GM21717 (cell line): ENCODE results near the gene HERPUD2.
A peak's percentile ranks its signal among the peaks of the same experiment; 100 is the strongest.
"Not testable (repeated sequence)": the region's sequence is repeated elsewhere in the genome, so short reads cannot be mapped to it uniquely, and the experiment has no call there.

Source experiments
- ATAC-seq: cut with Tn5 transposase; IDR thresholded peaks from one replicate; pipeline ENCODE4 v1.9.1; 2021; ENCODE audit warnings: mild to moderate bottlenecking, moderate library complexity; ENCODE audit not compliant: unreplicated experiment

Gene HERPUD2

GRCh38 chr7:35681231-35682029 lies 13.5 kb downstream of the HERPUD2 start:
- ATAC-seq: peak; percentile 92

GRCh38 chr7:35680403-35681013 lies 14.4 kb downstream of the HERPUD2 start:
- no peak for ATAC-seq

- no peak for ATAC-seq
Observed at GRCh38 chr7:35677582-35678356, 17.2 kb downstream of the HERPUD2 start.

DNA sequence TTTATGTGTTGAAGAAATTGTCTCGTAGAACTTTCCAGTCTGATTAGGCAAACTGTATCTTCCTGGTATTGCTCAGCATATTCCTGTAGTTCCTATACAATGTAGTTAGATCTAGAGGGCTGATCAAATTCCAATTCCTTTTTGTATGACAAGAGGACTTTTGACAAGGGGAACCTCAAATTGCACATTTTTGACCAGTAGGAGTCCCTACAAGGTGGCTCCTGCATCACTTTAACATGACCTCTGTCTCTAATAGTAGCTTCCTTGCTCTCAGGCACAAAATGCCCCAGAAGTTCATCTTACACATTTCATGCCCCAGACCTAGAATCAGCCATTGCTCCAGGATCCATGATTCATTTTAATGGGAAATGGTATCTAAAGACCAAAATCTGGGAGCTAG lies 18.7 kb downstream of the HERPUD2 start:
- no peak for ATAC-seq

DNA sequence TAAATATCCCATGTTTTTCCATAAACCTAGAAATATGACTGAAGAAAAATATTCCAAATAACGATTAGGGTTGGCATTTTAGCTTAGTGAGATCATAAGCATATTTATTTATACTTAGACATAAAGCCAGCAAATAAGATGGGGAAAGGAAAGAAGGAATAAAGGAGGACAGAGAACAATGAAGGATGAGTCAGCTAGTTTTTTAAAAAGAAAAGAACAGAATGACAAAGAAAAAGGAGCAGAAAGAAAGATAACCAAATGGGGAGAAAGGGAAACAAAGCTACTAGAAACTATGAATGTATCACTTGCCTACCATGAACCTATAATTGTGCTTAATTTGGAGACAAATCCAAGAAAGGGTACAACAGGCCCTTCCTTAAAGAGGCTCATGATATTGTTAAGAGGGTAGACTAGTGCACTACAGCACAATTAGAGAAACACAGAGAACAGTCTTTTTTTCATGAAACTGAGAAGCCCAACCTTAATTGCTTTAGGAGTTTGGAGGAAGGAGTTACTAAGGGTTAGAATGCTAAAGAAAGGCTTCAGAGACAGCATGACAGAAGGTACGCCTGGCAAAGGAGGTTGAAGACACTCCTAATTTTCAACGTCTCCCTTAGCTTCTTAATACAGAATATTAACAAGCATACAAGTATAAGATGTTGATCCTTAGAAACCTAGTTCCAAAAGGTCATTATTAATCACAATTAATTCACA lies 23.9 kb downstream of the HERPUD2 start:
- ATAC-seq: no peak

GRCh38 chr7:35660411-35660810 lies 34.5 kb downstream of the HERPUD2 start:
- ATAC-seq: not testable (repeated sequence)

GRCh38 chr7:35658606-35659201 lies 36.2 kb downstream of the HERPUD2 start:
- ATAC-seq: peak; percentile 40

GRCh38 chr7:35657125-35657524 lies 37.8 kb downstream of the HERPUD2 start:
- peak; percentile 70 for ATAC-seq

DNA sequence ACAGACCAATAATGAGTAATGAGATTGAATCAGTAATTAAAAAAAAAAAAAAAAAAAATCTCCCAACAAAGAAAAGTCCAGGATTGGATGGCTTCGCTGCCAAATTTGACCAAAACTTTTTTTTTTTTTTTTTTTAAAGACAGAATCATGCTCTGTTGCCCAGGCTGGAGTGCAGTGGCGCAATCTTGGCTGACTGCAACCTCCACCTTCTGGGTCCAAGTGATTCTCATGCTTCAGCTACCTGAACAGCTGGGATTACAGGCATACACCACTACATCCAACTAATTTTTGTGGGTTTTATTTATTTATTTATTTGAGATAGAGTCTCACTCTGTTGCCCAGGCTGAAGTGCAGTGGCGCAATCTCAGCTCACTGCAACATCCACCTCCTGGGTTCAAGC lies 40.4 kb downstream of the HERPUD2 start:
- not testable (repeated sequence) for ATAC-seq

DNA sequence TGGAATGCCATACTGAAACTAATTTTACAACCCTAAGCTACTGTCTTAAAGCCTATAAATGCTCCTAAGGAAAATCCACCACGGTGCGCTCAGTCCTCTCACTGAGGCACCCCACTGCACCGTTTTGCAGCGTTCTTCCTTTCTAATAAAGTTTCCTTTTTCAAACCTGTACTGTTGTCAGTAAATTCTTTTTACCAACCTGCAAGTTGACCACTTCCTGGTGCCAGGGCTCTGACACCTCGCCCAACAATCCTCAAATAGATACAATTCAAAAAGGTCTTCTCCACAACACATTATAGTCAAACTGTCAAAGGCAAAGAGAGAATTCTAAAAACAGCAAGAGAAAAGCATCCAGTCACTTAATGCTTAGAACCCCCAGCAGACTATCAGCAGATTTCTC lies 42.8 kb downstream of the HERPUD2 start:
- ATAC-seq: no peak

DNA sequence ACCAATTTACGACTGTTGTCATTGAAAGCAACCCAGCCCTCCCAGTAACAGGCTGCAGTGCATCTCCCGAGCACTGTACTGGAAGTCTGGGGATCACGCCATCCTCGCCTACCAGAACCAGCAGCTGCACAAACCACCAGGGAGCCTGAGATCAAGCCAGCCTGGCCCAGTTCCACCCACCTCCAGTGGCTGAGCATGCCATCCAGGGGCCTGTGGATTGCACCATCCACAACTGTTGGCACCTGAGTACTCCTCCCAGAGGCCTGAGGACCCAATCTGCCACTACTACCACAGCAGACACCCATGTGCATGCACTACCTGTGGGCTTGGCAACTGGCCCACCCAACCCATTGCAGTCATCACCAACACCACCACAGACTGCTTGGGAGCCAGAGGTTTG lies 44.2 kb downstream of the HERPUD2 start:
- ATAC-seq: no peak

- no peak for ATAC-seq
Observed at GRCh38 chr7:35649711-35650110, 45.2 kb downstream of the HERPUD2 start.

- no peak for ATAC-seq
Observed at GRCh38 chr7:35648367-35648766, 46.6 kb downstream of the HERPUD2 start.

- ATAC-seq: no peak
Observed at GRCh38 chr7:35647171-35647574, 47.8 kb downstream of the HERPUD2 start.

DNA sequence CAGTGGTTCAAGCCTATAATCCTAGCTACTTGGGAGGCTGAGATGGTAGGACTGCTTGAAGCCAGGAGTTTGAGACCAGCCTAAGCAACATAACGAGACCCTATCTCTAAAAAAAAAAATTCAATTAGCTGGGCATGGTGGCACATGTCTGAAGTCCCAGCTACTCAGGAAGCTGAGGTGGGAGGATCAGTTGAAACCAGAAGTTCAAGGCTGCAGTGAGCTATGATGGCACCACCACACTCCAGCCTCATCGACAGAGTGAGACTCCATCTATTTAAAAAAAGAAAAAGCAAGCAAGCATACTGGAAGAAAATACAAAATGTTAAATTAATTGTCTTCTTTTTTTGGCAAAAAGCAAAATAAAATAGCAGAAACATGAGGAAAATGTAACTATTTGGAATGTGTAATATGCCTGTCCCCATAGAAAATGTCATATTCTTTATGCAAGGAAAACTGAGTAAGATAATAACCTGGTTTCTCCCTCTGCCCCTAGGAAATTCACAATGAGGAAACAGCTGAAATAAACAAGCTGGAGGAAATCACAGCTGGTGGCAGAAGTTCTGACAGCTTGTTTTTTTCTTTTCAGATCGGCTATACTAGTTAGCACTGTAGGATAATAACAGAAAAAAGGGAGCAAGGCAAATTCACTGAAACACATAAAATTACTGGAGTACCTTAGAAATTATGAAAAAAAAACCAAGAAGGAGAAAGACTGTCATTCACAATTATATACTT lies 48.5 kb downstream of the HERPUD2 start:
- no peak for ATAC-seq

- no peak for ATAC-seq
Observed at GRCh38 chr7:35645691-35646090, 49.2 kb downstream of the HERPUD2 start.

GRCh38 chr7:35630024-35630972 lies 64.6 kb downstream of the HERPUD2 start:
- ATAC-seq: no peak

DNA sequence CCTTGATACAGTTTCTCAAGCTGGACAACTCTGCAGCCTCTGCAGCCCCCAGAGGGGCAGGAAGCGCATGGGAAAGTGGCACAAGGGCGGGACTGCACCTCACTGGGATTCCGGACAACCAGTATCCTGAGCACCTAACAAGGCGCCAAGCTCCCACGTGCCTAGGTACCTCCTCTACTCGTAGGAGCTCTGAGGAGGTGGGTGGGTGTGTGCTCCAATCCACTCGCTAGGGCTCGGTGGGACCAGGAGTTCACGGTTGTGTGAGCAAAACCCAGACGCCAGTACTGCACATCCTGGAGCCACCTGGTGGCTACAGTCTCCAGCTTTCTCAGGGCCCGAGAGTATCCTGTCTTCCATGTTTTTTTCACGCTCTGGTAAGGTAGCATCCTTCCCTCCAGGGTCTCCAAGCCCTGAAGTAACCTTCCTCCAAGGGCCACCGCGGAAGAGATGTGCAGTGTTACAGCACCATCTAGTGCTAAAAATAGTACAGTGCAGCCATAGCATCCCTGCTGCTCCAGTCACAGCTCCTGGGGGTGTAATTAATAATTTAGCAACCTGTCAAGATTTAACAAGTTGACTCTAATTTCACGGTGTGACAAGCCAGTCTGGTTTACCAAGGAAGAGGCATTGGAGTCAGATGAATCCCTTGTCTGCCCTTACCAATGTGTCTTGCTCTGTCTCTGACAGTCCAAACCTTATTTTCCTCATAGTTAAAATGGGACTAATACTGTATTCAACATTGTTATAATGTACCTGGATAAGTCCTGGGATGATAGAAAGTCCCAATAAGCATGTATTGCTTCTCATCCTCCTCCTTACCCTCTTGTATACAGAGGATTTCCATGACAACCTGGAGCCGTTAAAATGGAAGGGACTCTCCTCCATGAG lies 70.4 kb downstream of the HERPUD2 start:
- ATAC-seq: peak; percentile 64
